ENCODE measurements around the gene CXCL10. TPM values are rescaled to one million over a fixed set of nuclear protein-coding genes. Genes with fewer than 3 reads are reported as not detected.
"Not testable (repeated sequence)": the region's sequence is repeated elsewhere in the genome, so short reads cannot be mapped to it uniquely, and the experiment has no call there.

Gene CXCL10
- not detected for total RNA-seq
- long read RNA-seq, partial matches to known transcripts: 0 of 1 reads
- long read RNA-seq, other reads (novel, unspliced or antisense): 0 of 1 reads

- intact Hi-C loops (cut with DNase I): no loop called here
- ATAC-seq (ENCODE audit: poor library complexity) (no peak), DNase-seq (no peak)
Measured at GRCh38 chr4:76023389-76023788, at the start of gene CXCL10. CXCL10 (minus strand) TSS chr4:76023497; CDS start chr4:76023431, 66 bp downstream.

- ATAC-seq (ENCODE audit: poor library complexity) (no peak), DNase-seq (no peak)
- intact Hi-C loops (cut with DNase I): no loop called here
Measured at GRCh38 chr4:76072760-76073159, 49.5 kb upstream of the CXCL10 start.

GRCh38 chr4:76067652-76068286 lies 44.5 kb upstream of the CXCL10 start:
- ATAC-seq (ENCODE audit: poor library complexity) (peak; percentile 82), DNase-seq (peak; percentile 67)
- intact Hi-C loops (cut with DNase I): loop anchor here (2.0 to 10.0 kb wide), 2 partner anchors 73 to 153 kb away; no protein-coding TSS in a partner anchor

GRCh38 chr4:76066546-76066945 lies 43.2 kb upstream of the CXCL10 start:
- intact Hi-C loops (cut with DNase I): loop anchor here (2.0 to 10.0 kb wide), 2 partner anchors 72 to 152 kb away; no protein-coding TSS in a partner anchor
- DNase-seq: no peak
- ATAC-seq (ENCODE audit: poor library complexity): no peak

- intact Hi-C loops (cut with DNase I): loop anchor here (10.0 kb wide), 1 partner anchor 147 kb away; no protein-coding TSS in a partner anchor
- ATAC-seq (ENCODE audit: poor library complexity): no peak
- no peak for DNase-seq
Measured at GRCh38 chr4:76061982-76062381, 38.7 kb upstream of the CXCL10 start.

- ATAC-seq (ENCODE audit: poor library complexity) (no peak), DNase-seq (no peak)
- intact Hi-C loops (cut with DNase I): loop anchor here (10.0 kb wide), 1 partner anchor 147 kb away; no protein-coding TSS in a partner anchor
Measured at GRCh38 chr4:76061421-76061820, 38.1 kb upstream of the CXCL10 start.

- intact Hi-C loops (cut with DNase I): loop anchor here (10.0 kb wide), 1 partner anchor 146 kb away; no protein-coding TSS in a partner anchor
- DNase-seq: no peak
- no peak for ATAC-seq (ENCODE audit: poor library complexity)
Measured at GRCh38 chr4:76060506-76060905, 37.2 kb upstream of the CXCL10 start.

GRCh38 chr4:76059750-76060149 lies 36.5 kb upstream of the CXCL10 start:
- no peak for ATAC-seq (ENCODE audit: poor library complexity)
- intact Hi-C loops (cut with DNase I): loop anchor here (10.0 kb wide), 1 partner anchor 145 kb away; no protein-coding TSS in a partner anchor

GRCh38 chr4:76058888-76059426 lies 35.7 kb upstream of the CXCL10 start:
- ATAC-seq (ENCODE audit: poor library complexity): no peak
- DNase-seq: no peak
- intact Hi-C loops (cut with DNase I): no loop called here

More at GRCh38 chr4:76059750-76060149, 36.5 kb upstream of the CXCL10 start:
- no peak for DNase-seq

- ATAC-seq (ENCODE audit: poor library complexity) (no peak), DNase-seq (no peak)
- intact Hi-C loops (cut with DNase I): no loop called here
Measured at GRCh38 chr4:76058302-76058701, 35.0 kb upstream of the CXCL10 start.

GRCh38 chr4:76055421-76055820 lies 32.1 kb upstream of the CXCL10 start:
- DNase-seq: no peak
- no peak for ATAC-seq (ENCODE audit: poor library complexity)
- intact Hi-C loops (cut with DNase I): no loop called here

GRCh38 chr4:76055016-76055415 lies 31.7 kb upstream of the CXCL10 start:
- no peak for DNase-seq
- intact Hi-C loops (cut with DNase I): no loop called here
- ATAC-seq (ENCODE audit: poor library complexity): no peak

- intact Hi-C loops (cut with DNase I): no loop called here
- ATAC-seq (ENCODE audit: poor library complexity) (no peak), DNase-seq (no peak)
Measured at GRCh38 chr4:76053730-76054129, 30.4 kb upstream of the CXCL10 start.

GRCh38 chr4:76050560-76051050 lies 27.3 kb upstream of the CXCL10 start:
- intact Hi-C loops (cut with DNase I): not testable (repeated sequence)

GRCh38 chr4:76049860-76050416 lies 26.6 kb upstream of the CXCL10 start:
- DNase-seq; intact Hi-C loops (cut with DNase I); ATAC-seq (ENCODE audit: poor library complexity): not testable (repeated sequence)

More at GRCh38 chr4:76050560-76051050, 27.3 kb upstream of the CXCL10 start:
- DNase-seq; ATAC-seq (ENCODE audit: poor library complexity): not testable (repeated sequence)

- DNase-seq; intact Hi-C loops (cut with DNase I); ATAC-seq (ENCODE audit: poor library complexity): not testable (repeated sequence)
Measured at GRCh38 chr4:76044686-76045085, 21.4 kb upstream of the CXCL10 start.

- ATAC-seq (ENCODE audit: poor library complexity); DNase-seq; intact Hi-C loops (cut with DNase I): not testable (repeated sequence)
Measured at GRCh38 chr4:76043306-76043705, 20.0 kb upstream of the CXCL10 start.

GRCh38 chr4:76042241-76042998 lies 19.1 kb upstream of the CXCL10 start:
- intact Hi-C loops (cut with DNase I); DNase-seq; ATAC-seq (ENCODE audit: poor library complexity): not testable (repeated sequence)

- DNase-seq (no peak), ATAC-seq (ENCODE audit: poor library complexity) (no peak)
- intact Hi-C loops (cut with DNase I): no loop called here
Measured at GRCh38 chr4:76036855-76037254, 13.6 kb upstream of the CXCL10 start.

All from Right ventricle myocardium superior (tissue), 1 donor.